ENCODE measurements around the gene SMAD5.

The SMAD5 gene

GRCh38 chr5:136213919-136214493 lies 81.4 kb downstream of the SMAD5 start:
- no peak for DNase-seq (ENCODE audit: low read depth in 1 of 2, low spot score in 1 of 2)

GRCh38 chr5:136215812-136216211 lies 83.2 kb downstream of the SMAD5 start:
- no peak for DNase-seq (ENCODE audit: low read depth in 1 of 2, low spot score in 1 of 2)

GRCh38 chr5:136216230-136216629 lies 83.6 kb downstream of the SMAD5 start:
- DNase-seq (ENCODE audit: low read depth in 1 of 2, low spot score in 1 of 2): no peak

GRCh38 chr5:136221340-136221739 lies 88.7 kb downstream of the SMAD5 start:
- no peak for DNase-seq (ENCODE audit: low read depth in 1 of 2, low spot score in 1 of 2)

- DNase-seq (ENCODE audit: low read depth in 1 of 2, low spot score in 1 of 2): no peak
Observed at GRCh38 chr5:136222580-136223235, 90.1 kb downstream of the SMAD5 start.

GRCh38 chr5:136225796-136226195 lies 93.2 kb downstream of the SMAD5 start:
- no peak for DNase-seq (ENCODE audit: low read depth in 1 of 2, low spot score in 1 of 2)

- DNase-seq (ENCODE audit: low read depth in 1 of 2, low spot score in 1 of 2): no peak
Observed at GRCh38 chr5:136226401-136226800, 93.8 kb downstream of the SMAD5 start.

- no peak for DNase-seq (ENCODE audit: low read depth in 1 of 2, low spot score in 1 of 2)
Observed at GRCh38 chr5:136228136-136228757, 95.6 kb downstream of the SMAD5 start.

- DNase-seq (ENCODE audit: low read depth in 1 of 2, low spot score in 1 of 2): no peak
Observed at GRCh38 chr5:136230176-136230575, 97.5 kb downstream of the SMAD5 start.

- DNase-seq (ENCODE audit: low read depth in 1 of 2, low spot score in 1 of 2): no peak
Observed at GRCh38 chr5:136232316-136232715, 99.7 kb downstream of the SMAD5 start.
